Glutamatergic neuron (in vitro differentiated cells): ENCODE data around the gene PGAP3. TPM values are rescaled to one million over a fixed set of nuclear protein-coding genes. Genes with fewer than 3 reads are reported as not detected.

Experiments used
- DNase-seq: peaks from one replicate; pipeline ENCODE4 v3.0.0; 2022
- H3K27ac Mint-ChIP-seq: one replicate; pipeline ENCODE4 v1.8.0; 2020; ENCODE audit warnings: mild to moderate bottlenecking, mixed read lengths, inconsistent platforms; ENCODE audit not compliant: unreplicated experiment
- H3K27me3 Mint-ChIP-seq: one replicate; pipeline ENCODE4 v1.8.0; 2020; ENCODE audit warnings: mild to moderate bottlenecking, moderate library complexity, mixed read lengths, inconsistent platforms; ENCODE audit not compliant: unreplicated experiment
- H3K36me3 Mint-ChIP-seq: one replicate; pipeline ENCODE4 v1.8.0; 2020; ENCODE audit warnings: mild to moderate bottlenecking, mixed read lengths, inconsistent platforms; ENCODE audit not compliant: unreplicated experiment
- H3K4me1 Mint-ChIP-seq: one replicate; pipeline ENCODE4 v1.8.0; 2020; ENCODE audit warnings: mild to moderate bottlenecking, low read depth, mixed read lengths, inconsistent platforms; ENCODE audit not compliant: unreplicated experiment
- H3K4me3 Mint-ChIP-seq: one replicate; pipeline ENCODE4 v1.8.0; 2020; ENCODE audit warnings: mild to moderate bottlenecking, mixed read lengths, inconsistent platforms; ENCODE audit not compliant: unreplicated experiment
- H3K9me3 Mint-ChIP-seq: one replicate; pipeline ENCODE4 v1.8.0; 2020; ENCODE audit warnings: mild to moderate bottlenecking, moderate library complexity, mixed read lengths, inconsistent platforms; ENCODE audit not compliant: unreplicated experiment
- CTCF ChIP-seq: fragments of 200-600 bp; sonication (generic); IDR thresholded peaks from one replicate; pipeline ENCODE4 v1.5.0; 2021; ENCODE audit not compliant: partially characterized antibody, unreplicated experiment
- total RNA-seq: library from RNA; stranded (reverse); fragmentation: NEBNext Ultra II Directional; extraction: Animal tissue kit (Norgen Biotek cat#: 25700); gene quantifications from one replicate; pipeline ENCODE4 v1.2.1, GENCODE V29; 2021; ENCODE audit not compliant: unreplicated experiment

PGAP3 gene
- total RNA-seq, 1 donor from 2014 or later: 10.7 TPM

GRCh38 chr17:39642291-39643074, 45.4 kb downstream of the PGAP3 start:
- peaks cover 2% of the 10 kb centered on the region for H3K9me3 Mint-ChIP-seq
- H3K4me1 Mint-ChIP-seq: peaks cover 8% of the 10 kb centered on the region
- H3K4me3 Mint-ChIP-seq: no peak overlapping the region
- H3K27me3 Mint-ChIP-seq: peaks cover 9% of the 10 kb centered on the region
- no peak for DNase-seq
- no peak overlapping the region for H3K27ac Mint-ChIP-seq
- no peaks in the 10 kb centered on the region for H3K36me3 Mint-ChIP-seq
- no peak for TF ChIP-seq CTCF

GRCh38 chr17:39641883-39642282, 46.0 kb downstream of the PGAP3 start:
- no peak for DNase-seq
- Mint-ChIP-seq H3K27me3 (peaks cover 9% of the 10 kb centered on the region), H3K4me1 (peaks cover 8% of the 10 kb centered on the region), H3K4me3 (no peak overlapping the region), H3K9me3 (peaks cover 2% of the 10 kb centered on the region), H3K27ac (no peak overlapping the region), H3K36me3 (no peaks in the 10 kb centered on the region)
- TF ChIP-seq CTCF: no peak

GRCh38 chr17:39641097-39641496, 46.8 kb downstream of the PGAP3 start:
- Mint-ChIP-seq H3K27me3 (peaks cover 9% of the 10 kb centered on the region), H3K9me3 (peaks cover 2% of the 10 kb centered on the region), H3K27ac (no peak overlapping the region), H3K4me1 (peaks cover 8% of the 10 kb centered on the region), H3K4me3 (no peak overlapping the region), H3K36me3 (no peaks in the 10 kb centered on the region)
- no peak for TF ChIP-seq CTCF
- no peak for DNase-seq

- no peak overlapping the region for H3K4me3 Mint-ChIP-seq
- DNase-seq: no peak
These were observed 47.2 kb downstream of the PGAP3 start for GRCh38 chr17:39640591-39641031.

More at GRCh38 chr17:39640591-39641031, 47.2 kb downstream of the PGAP3 start:
- Mint-ChIP-seq H3K36me3 (no peaks in the 10 kb centered on the region), H3K4me1 (peaks cover 8% of the 10 kb centered on the region), H3K27ac (no peak overlapping the region), H3K9me3 (peaks cover 2% of the 10 kb centered on the region), H3K27me3 (peaks cover 9% of the 10 kb centered on the region)
- no peak for TF ChIP-seq CTCF
